Muscle of arm (tissue), 12 donors: ENCODE data around the gene FGD3. TPM values are rescaled to one million over a fixed set of nuclear protein-coding genes. Genes with fewer than 3 reads are reported as not detected.
"Not testable (repeated sequence)": the region's sequence is repeated elsewhere in the genome, so short reads cannot be mapped to it uniquely, and the experiment has no call there.

Experiments used
- DNase-seq: peaks from one replicate; pipeline ENCODE4 v3.0.0-alpha.2; 2013
- polyA plus RNA-seq, 12 donors: library from polyadenylated mRNA; unstranded; fragments of 120-200 nt; gene quantifications; one replicate each; pipeline ENCODE4 v1.2.1, GENCODE V29; 2013; ENCODE audit not compliant: insufficient read length in 12 of 12

The FGD3 gene
- polyA plus RNA-seq, 12 donors = 2.0 to 15.7 (median 3.8) TPM; not detected in 1

GRCh38 chr9:92977279-92977678 is 30.0 kb downstream of the FGD3 start:
- DNase-seq = no peak

DNA sequence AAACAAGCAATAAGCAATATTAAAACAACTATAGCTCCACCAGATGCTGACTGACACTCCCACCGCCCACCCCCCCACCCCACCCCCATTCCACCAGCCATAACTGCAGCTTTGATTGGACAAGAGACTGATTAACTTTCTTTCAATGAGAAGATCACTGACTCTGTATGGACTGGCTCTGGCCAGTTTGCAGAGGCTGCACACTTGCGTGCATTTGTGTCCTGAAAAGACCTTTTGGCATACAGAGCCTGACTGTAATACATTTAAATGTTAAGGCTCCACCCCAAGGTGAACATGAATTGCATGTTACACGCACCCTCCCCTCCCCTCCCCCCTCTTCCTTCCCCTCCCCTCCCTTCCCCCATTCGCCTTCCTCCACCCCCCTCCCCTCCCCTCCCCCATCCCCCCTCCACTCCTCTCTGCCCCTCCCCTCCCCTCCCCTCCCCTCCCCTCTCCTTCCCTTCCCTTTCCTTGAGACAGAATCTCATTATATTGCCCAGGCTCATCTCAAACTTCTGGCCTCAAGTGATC is 31.1 kb downstream of the FGD3 start:
- no peak for DNase-seq

- no peak for DNase-seq
Observed at GRCh38 chr9:92979283-92980056, 32.1 kb downstream of the FGD3 start.

GRCh38 chr9:92980085-92980745 is 32.9 kb downstream of the FGD3 start:
- no peak for DNase-seq

GRCh38 chr9:92982130-92982529 is 34.8 kb downstream of the FGD3 start:
- DNase-seq = no peak

- no peak for DNase-seq
Observed at GRCh38 chr9:92983984-92984589, 36.8 kb downstream of the FGD3 start.

GRCh38 chr9:92984976-92985375 is 37.7 kb downstream of the FGD3 start:
- DNase-seq = no peak

DNA sequence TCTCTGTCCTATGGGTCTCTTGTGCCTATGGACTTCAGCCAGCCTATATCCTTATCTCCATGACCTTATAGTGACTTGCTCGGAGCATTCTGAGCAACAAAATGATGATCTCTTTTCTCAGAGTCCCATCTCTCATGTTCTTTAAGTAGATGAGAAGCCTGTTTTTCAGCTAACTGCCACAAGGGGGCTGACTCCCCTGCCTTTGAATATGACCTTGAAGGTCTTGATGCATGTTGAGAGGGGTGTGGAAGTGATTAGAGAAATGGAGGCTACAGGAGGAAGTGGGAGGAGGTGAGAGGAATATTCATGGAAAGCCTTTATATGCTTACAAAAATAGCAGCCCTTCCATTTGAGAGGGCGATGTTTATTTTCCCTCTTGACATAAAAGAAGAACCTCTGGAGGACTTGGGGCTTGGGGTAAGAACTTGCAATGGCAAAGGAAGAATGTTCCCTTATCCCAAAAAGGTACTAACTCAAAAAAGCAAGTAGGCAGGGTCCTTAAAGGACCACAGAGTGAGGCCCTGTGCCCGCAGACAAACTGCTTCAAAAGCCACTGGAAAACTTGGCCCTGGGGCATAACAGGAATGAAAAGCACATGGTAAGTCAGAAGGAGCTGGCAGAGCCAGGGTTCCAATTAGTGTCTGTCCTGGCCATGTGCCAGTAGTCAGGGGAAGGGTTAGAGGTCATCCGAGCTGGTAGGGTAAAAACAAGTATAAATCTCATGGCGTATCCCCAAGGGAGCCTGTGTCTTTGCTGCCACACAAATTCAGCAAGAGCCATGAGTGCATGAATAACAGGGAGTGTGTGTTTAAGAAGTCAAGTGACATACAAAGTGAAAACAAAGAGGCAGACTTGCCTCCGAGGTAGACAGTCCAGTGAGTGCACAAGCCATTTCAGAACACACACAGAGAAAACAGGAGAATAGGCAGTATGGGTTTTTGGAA is 39.1 kb downstream of the FGD3 start:
- no peak for DNase-seq

GRCh38 chr9:92988215-92988768 is 41.0 kb downstream of the FGD3 start:
- no peak for DNase-seq

GRCh38 chr9:92989561-92989960 is 42.2 kb downstream of the FGD3 start:
- DNase-seq = no peak

- no peak for DNase-seq
Observed at GRCh38 chr9:92990461-92990860, 43.1 kb downstream of the FGD3 start.

- DNase-seq = no peak
Observed at GRCh38 chr9:92992549-92992948, 45.2 kb downstream of the FGD3 start.

GRCh38 chr9:92998871-92999270 is 51.5 kb downstream of the FGD3 start:
- DNase-seq = not testable (repeated sequence)

- DNase-seq = no peak
Observed at GRCh38 chr9:93001031-93001430, 53.7 kb downstream of the FGD3 start.

GRCh38 chr9:93002700-93003099 is 55.4 kb downstream of the FGD3 start:
- DNase-seq = no peak

DNA sequence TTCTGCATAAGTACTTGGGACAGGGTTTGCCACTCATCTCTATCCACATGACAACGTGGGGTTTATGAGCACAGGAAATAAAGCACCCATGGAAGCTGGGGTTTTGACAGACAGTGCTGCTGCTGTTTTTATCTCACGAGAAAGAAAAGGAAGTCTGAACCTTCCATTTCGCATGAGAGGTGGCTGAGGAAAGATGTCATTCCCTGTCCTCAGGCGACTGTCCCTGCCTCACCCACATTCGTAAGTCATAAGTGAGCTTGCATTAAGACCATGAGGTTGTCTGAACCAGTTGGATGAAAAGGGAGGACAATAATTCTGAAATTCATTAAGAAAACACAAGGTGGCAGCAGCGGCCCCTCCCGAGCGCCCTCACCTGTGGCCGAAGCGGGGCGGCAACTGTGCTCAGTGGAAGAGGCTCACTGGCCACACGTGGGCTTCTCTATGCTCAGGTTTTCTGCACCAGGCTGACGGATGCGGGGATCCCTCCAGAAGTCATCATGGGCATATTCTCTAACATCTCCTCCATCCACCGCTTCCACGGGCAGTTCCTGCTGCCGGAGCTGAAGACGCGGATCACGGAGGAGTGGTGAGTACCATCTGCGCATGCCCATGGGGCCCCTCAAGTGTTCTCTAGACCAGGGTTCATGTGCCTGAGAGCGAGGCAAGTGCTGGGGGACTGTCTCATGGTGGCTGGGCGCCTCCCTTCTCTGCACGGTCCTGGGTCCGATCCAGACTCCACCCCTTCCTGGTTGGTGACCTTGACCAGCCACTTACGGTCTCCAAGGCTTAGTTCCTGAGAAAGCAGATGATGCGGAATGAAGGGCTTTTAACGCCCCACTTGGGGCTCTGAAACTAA is 56.5 kb downstream of the FGD3 start:
- DNase-seq = peak; percentile 50

- no peak for DNase-seq
Observed at GRCh38 chr9:93004561-93004960, 57.2 kb downstream of the FGD3 start.

DNA sequence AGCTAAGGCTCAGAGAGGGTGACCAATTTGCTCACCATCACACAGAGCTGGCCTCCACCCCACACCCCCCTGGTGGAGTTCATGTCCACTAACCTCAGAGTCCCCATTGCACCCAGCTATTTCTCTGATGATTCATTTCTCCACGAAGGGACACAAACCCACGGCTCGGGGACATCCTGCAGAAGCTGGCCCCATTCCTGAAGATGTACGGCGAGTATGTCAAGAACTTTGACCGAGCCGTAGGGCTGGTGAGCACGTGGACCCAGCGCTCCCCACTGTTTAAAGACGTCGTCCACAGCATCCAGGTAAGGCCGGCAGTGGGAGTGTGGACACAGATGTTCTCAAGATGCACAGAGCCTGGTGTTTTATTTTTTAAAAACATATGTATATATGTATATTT is 58.6 kb downstream of the FGD3 start:
- no peak for DNase-seq

DNA sequence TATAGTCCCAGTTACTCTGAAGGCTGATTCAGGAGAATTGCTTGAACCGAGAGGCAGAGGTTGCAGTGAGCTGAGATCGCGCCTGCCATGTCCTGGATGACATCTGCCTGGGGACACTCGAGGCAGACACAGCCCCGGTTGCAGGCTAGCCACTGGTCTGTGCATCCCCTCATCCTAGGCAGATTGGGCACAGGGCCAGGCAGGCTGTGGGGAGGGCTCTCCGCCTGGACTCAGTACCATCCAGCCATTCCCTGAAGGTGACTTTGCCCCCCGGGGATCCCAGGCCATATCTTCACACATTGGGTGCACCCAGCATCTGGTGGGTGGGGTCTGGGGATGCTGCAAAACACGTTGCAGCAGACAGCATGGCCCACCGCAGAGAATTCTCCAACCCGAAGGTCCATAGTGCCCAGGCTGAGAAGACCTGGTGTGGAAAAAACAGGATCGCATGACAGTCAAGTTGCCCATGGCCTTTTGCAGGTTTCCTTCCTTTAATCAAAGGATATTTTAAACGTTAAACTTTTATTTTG is 60.3 kb downstream of the FGD3 start:
- DNase-seq = no peak

- DNase-seq = no peak
Observed at GRCh38 chr9:93008457-93008856, 61.1 kb downstream of the FGD3 start.
